Measurements from ENCODE around the gene RBMS1.

The RBMS1 gene

GRCh38 chr2:160268151-160268781 is 225.3 kb downstream of the RBMS1 start:
- DNase-seq: no peak

GRCh38 chr2:160267692-160268091 is 225.9 kb downstream of the RBMS1 start:
- no peak for DNase-seq

- no peak for DNase-seq
These were observed 226.6 kb downstream of the RBMS1 start for GRCh38 chr2:160267022-160267421.

- no peak for DNase-seq
These were observed 227.5 kb downstream of the RBMS1 start for GRCh38 chr2:160266037-160266551.

- DNase-seq: no peak
These were observed 229.3 kb downstream of the RBMS1 start for GRCh38 chr2:160264308-160264707.

GRCh38 chr2:160261732-160262131 is 231.9 kb downstream of the RBMS1 start:
- no peak for DNase-seq

GRCh38 chr2:160258492-160258805 is 235.2 kb downstream of the RBMS1 start:
- no peak for DNase-seq

- DNase-seq: no peak
These were observed 235.7 kb downstream of the RBMS1 start for GRCh38 chr2:160257743-160258491.

GRCh38 chr2:160257041-160257742 is 236.4 kb downstream of the RBMS1 start:
- no peak for DNase-seq

- no peak for DNase-seq
These were observed 237.1 kb downstream of the RBMS1 start for GRCh38 chr2:160256507-160256906.

- DNase-seq: no peak
These were observed 238.2 kb downstream of the RBMS1 start for GRCh38 chr2:160255408-160255807.

- DNase-seq: no peak
These were observed 239.3 kb downstream of the RBMS1 start for GRCh38 chr2:160254189-160254762.

- DNase-seq: no peak
These were observed 240.0 kb downstream of the RBMS1 start for GRCh38 chr2:160253440-160254188.

- DNase-seq: no peak
These were observed 240.7 kb downstream of the RBMS1 start for GRCh38 chr2:160252900-160253299.

GRCh38 chr2:160252278-160252887 is 241.2 kb downstream of the RBMS1 start:
- peak; percentile 7 for DNase-seq

GRCh38 chr2:160251569-160251968 is 242.0 kb downstream of the RBMS1 start:
- DNase-seq: no peak

GRCh38 chr2:160249876-160250275 is 243.7 kb downstream of the RBMS1 start:
- DNase-seq: no peak

- DNase-seq: no peak
These were observed 246.1 kb downstream of the RBMS1 start for GRCh38 chr2:160247296-160248035.

GRCh38 chr2:160246356-160246755 is 247.3 kb downstream of the RBMS1 start:
- no peak for DNase-seq

GRCh38 chr2:160245614-160246155 is 247.9 kb downstream of the RBMS1 start:
- DNase-seq: no peak

- no peak for DNase-seq
These were observed 250.6 kb downstream of the RBMS1 start for GRCh38 chr2:160242893-160243564.
